HEK293T (cell line): Measurements from ENCODE around the gene AARS1.

Source experiments
- ELF4 ChIP-seq: fragments of 450-650 bp; IDR thresholded peaks from 2 replicates; pipeline ENCODE4 v1.6.1; 2017; ENCODE audit warnings: antibody characterized with exemption
- TARDBP ChIP-seq: fragments of 450-650 bp; IDR thresholded peaks from 2 replicates; pipeline ENCODE4 v1.6.1; 2016
- TF ChIP-seq, protein P1 (sequence below): fragments of 450-650 bp; IDR thresholded peaks from 2 replicates; pipeline ENCODE4 v1.6.1; 2016

DNA sequence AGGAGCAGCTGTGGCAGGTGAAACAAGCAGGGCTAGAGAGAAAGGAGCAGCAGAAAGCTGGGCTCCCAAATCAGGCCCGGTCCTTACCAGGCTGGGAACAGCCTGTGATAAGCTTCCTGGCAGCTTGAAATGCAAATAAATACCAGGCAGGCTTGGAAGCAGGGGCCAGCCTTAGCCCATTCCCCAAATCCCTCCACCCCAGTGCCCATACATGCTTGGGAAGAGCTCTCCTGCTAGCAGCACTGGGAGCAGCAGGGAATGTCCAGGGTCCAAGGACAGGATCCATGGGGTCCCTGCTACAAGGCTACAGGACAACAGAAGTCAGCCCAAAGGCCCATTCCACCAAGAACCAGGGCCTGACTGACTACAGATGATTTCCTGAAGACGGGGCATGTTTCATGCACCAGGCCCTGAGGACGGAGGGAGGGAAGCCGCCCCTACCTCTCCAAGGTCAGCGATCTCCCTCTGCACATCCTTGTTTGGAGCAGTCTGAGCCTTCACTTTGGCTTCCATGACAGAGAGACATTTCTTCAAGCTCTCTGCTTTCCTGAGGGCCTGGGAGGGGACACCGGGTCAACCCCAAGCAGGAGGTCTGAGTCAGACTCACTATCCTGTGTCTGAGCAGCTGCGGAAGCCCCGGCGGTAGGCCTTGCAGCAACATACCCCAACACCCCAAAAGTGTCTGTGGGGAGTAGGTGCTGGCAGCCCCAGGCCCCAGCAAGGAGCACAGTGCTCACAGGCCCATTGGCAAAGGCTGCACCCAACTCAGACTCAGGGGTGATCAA, 34.9 kb downstream of the AARS1 start:
- TF ChIP-seq ELF4 (no peak), TARDBP (no peak)
- TF ChIP-seq, protein P1, sequence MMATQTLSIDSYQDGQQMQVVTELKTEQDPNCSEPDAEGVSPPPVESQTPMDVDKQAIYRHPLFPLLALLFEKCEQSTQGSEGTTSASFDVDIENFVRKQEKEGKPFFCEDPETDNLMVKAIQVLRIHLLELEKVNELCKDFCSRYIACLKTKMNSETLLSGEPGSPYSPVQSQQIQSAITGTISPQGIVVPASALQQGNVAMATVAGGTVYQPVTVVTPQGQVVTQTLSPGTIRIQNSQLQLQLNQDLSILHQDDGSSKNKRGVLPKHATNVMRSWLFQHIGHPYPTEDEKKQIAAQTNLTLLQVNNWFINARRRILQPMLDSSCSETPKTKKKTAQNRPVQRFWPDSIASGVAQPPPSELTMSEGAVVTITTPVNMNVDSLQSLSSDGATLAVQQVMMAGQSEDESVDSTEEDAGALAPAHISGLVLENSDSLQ: no peak
